ENCODE results near the gene REPS2.
A peak's percentile ranks its signal among the peaks of the same experiment; 100 is the strongest.

The REPS2 gene

DNA sequence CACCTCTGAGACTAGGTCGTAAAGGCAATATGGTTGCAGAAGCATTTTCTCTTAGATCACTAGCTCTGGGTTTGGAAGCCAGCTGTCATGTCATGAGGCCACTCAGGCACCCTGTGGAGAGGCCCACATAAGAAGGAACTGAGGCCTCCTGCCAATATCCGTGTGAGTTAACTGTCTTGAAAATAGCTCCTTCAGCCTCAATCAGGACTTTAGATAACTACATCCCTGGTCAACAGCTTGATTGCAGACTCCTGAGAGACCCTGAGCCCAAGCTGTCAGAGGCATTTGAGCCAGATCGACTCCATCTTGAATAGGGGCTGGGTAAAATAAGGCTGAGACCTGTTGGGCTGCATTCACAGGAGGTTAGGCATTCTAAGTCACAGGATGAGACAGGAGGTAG lies 15.1 kb upstream of the REPS2 start:
- no peak for DNase-seq (ENCODE audit: extremely low spot score)
- no peak for TF ChIP-seq ARNT (IDR thresholded peaks at IDR 0.05)
- TF ChIP-seq L3MBTL2 (conservative IDR thresholded peaks at IDR 0.05) = no peak
- TF ChIP-seq HDGF (IDR thresholded peaks at IDR 0.05; ENCODE audit: borderline replicate concordance) = no peak
- no peak for TF ChIP-seq SP1 (IDR thresholded peaks at IDR 0.05)
- TF ChIP-seq TARDBP (IDR thresholded peaks at IDR 0.05) = no peak
- TF ChIP-seq NFRKB (IDR thresholded peaks at IDR 0.05) = no peak
- TF ChIP-seq, protein P1, sequence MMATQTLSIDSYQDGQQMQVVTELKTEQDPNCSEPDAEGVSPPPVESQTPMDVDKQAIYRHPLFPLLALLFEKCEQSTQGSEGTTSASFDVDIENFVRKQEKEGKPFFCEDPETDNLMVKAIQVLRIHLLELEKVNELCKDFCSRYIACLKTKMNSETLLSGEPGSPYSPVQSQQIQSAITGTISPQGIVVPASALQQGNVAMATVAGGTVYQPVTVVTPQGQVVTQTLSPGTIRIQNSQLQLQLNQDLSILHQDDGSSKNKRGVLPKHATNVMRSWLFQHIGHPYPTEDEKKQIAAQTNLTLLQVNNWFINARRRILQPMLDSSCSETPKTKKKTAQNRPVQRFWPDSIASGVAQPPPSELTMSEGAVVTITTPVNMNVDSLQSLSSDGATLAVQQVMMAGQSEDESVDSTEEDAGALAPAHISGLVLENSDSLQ (IDR thresholded peaks at IDR 0.05) = peak; percentile 35
- no peak for TF ChIP-seq SUZ12 (IDR thresholded peaks at IDR 0.05)
- POLR2A ChIA-PET = interaction anchor here (1.6 kb wide), 1 partner anchor 49 kb away, joined by 5 read pairs; no protein-coding TSS in a partner anchor
- CTCF ChIA-PET = interaction anchor here (1.0 kb wide), 1 partner anchor 10 kb away, joined by 3 read pairs; no protein-coding TSS in a partner anchor

DNA sequence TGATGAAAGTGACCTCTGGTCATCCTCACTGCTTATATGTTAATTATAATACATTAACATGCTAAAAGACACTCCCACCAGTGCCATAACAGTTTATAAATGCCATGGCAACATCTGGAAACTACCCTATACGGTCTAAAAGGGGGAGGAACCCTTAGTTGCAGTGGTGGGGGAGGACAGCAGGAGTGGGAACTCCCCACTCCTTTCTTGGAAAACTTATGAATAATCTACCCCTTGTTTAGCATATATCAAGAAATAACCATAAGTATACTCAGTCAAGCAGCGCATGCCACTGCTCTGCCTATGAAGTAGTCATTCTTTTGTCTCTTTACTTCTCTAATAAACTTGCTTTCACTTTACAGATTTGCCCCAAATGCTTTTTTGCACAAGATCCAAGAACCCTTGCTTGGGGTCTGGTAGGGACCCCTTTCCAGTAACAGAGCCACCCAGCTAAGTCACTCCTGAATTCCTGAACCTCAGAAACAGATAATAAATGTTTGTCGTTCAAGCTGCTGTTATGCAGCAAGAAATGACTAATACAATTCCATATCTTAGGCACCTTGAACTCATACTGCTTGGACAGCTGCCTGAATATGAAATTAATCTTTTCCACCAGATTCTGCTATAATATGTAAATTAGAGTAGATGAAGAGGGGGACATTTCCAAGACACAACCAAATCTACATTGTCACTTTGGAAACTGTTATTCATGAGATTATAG lies 14.4 kb upstream of the REPS2 start:
- POLR2A ChIA-PET = interaction anchor here (1.6 kb wide), 1 partner anchor 49 kb away, joined by 5 read pairs; no protein-coding TSS in a partner anchor
- CTCF ChIA-PET = interaction anchor here (0.6 kb wide), 1 partner anchor 194 kb away, joined by 3 read pairs; no protein-coding TSS in a partner anchor
- DNase-seq (ENCODE audit: extremely low spot score) = no peak
- TF ChIP-seq FOXK2 (IDR thresholded peaks at IDR 0.05) = no peak
- no peak for TF ChIP-seq SUZ12 (IDR thresholded peaks at IDR 0.05)
- no peak for TF ChIP-seq ZNF384 (IDR thresholded peaks at IDR 0.05)
- no peak for TF ChIP-seq HDGF (IDR thresholded peaks at IDR 0.05; ENCODE audit: borderline replicate concordance)
- no peak for TF ChIP-seq CTBP1 (IDR thresholded peaks at IDR 0.05; ENCODE audit: borderline replicate concordance)
- TF ChIP-seq ARNT (IDR thresholded peaks at IDR 0.05) = no peak
- TF ChIP-seq TARDBP (IDR thresholded peaks at IDR 0.05) = no peak
- no peak for TF ChIP-seq FOXA1 (IDR thresholded peaks at IDR 0.05)

DNA sequence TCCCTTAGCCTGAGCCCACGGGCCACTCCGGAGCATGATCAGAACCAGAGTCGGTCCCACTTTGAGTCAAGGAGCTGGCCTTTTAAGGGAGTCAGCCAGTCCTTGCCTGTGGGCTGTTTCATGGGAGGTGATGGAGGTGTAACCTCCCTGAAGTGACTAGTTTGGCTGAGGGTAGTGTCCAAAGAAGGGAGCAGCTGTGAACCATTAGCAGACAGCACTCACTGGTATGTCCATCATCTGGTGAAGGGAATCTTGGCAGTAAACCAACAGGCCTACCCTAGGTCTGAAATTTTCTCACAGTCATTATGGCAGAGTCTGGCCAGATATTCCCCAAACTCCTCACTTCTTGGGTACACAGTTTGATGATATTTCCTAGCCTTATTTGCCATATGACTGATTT lies 12.3 kb upstream of the REPS2 start:
- CTCF ChIA-PET = interaction anchor here (0.5 to 1.3 kb wide), 3 partner anchors 39 to 70 kb away, joined by 3 to 4 read pairs (median 3); no protein-coding TSS in a partner anchor

DNA sequence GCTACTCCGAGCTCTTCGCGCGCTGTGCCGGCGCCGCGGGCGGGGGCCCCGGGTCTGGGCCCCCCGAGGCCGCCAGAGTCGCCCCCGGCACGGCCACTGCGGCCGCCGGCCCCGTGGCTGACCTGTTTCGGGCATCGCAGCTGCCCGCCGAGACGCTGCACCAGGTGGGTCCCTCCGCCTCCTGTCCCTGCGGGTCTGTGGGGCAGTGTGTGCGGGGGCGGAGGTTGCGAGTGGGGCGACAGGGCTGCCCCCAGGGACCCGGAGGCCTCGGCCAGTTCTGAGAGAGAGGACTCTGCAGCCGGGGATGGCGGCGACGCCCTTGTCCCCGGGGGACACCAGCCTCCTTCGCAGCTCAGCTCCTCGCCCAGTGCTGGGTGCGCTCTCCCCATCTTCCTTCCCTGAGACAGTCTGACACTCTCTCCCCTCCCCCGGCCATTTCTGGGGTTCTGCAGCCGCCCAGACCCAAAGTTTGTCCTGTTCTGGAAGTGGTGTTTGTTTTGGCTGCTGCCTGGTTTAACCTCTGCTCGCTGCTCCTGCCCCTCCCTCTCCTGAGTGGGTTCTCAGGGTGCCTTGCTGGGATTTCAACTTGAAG lies 609 bp downstream of the REPS2 start:
- peak; percentile 28 for DNase-seq (ENCODE audit: extremely low spot score)
- CTCF ChIA-PET = interaction anchor here (1.2 to 2.0 kb wide), 2 partner anchors 64 to 99 kb away, joined by 3 to 8 read pairs; no protein-coding TSS in a partner anchor

More for the DNA sequence above, 12.3 kb upstream of the REPS2 start:
- DNase-seq (ENCODE audit: extremely low spot score) = no peak
- TF ChIP-seq ZNF384 (IDR thresholded peaks at IDR 0.05) (no peak), BHLHE40 (IDR thresholded peaks at IDR 0.05; ENCODE audit: borderline replicate concordance) (no peak), NFRKB (IDR thresholded peaks at IDR 0.05) (no peak), FOXK2 (IDR thresholded peaks at IDR 0.05) (no peak), ELF4 (IDR thresholded peaks at IDR 0.05) (no peak), FOXA1 (IDR thresholded peaks at IDR 0.05) (no peak), LEF1 (IDR thresholded peaks at IDR 0.05; ENCODE audit: borderline replicate concordance) (no peak), CTBP1 (IDR thresholded peaks at IDR 0.05; ENCODE audit: borderline replicate concordance) (no peak), SUZ12 (IDR thresholded peaks at IDR 0.05) (no peak)
- TF ChIP-seq, protein P1 (IDR thresholded peaks at IDR 0.05) = no peak
- POLR2A ChIA-PET = no interaction called here

DNA sequence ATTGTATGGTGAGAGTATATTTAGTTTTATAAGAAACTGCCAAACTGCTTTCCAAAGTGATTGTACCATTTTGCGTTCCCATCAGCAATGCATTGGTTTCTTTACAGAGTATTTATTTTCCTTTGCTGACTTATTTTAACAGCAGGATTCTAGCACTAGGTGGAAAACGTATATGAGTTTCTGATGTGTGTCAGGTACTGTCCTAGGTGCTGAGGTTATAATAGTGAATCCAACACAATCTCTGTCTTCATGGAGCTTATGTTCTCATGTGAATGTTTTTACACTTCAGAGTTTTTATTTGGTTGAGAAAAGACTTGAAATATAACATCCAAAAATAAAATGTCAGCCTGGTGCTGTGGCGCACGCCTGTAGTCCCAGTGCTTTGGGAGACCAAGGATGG lies 4.0 kb downstream of the REPS2 start:
- POLR2A ChIA-PET = no interaction called here
- CTCF ChIA-PET = no interaction called here
- no peak for TF ChIP-seq CTBP1 (IDR thresholded peaks at IDR 0.05; ENCODE audit: borderline replicate concordance)
- TF ChIP-seq, protein P1 (IDR thresholded peaks at IDR 0.05) = no peak
- no peak for TF ChIP-seq SUZ12 (IDR thresholded peaks at IDR 0.05)
- TF ChIP-seq FOXA1 (IDR thresholded peaks at IDR 0.05) = no peak
- no peak for TF ChIP-seq ELF4 (IDR thresholded peaks at IDR 0.05)
- no peak for TF ChIP-seq ARNT (IDR thresholded peaks at IDR 0.05)
- no peak for TF ChIP-seq L3MBTL2 (conservative IDR thresholded peaks at IDR 0.05)
- no peak for TF ChIP-seq TARDBP (IDR thresholded peaks at IDR 0.05)
- TF ChIP-seq HDGF (IDR thresholded peaks at IDR 0.05; ENCODE audit: borderline replicate concordance) = no peak
- TF ChIP-seq FOXM1 (IDR thresholded peaks at IDR 0.05; ENCODE audit: borderline replicate concordance) = no peak
- TF ChIP-seq FOXK2 (IDR thresholded peaks at IDR 0.05) = no peak
- no peak for TF ChIP-seq ZNF384 (IDR thresholded peaks at IDR 0.05)
- TF ChIP-seq NFRKB (IDR thresholded peaks at IDR 0.05) = no peak
- no peak for DNase-seq (ENCODE audit: extremely low spot score)

More for the DNA sequence above, 609 bp downstream of the REPS2 start:
- TF ChIP-seq LEF1 (IDR thresholded peaks at IDR 0.05; ENCODE audit: borderline replicate concordance) = no peak
- TF ChIP-seq FOXM1 (IDR thresholded peaks at IDR 0.05; ENCODE audit: borderline replicate concordance) = no peak
- no peak for TF ChIP-seq FOXA1 (IDR thresholded peaks at IDR 0.05)
- TF ChIP-seq HDGF (IDR thresholded peaks at IDR 0.05; ENCODE audit: borderline replicate concordance) = no peak
- POLR2A ChIA-PET = interaction anchor here (1.3 kb wide), 1 partner anchor 175 kb away, joined by 3 read pairs; no protein-coding TSS in a partner anchor

DNA sequence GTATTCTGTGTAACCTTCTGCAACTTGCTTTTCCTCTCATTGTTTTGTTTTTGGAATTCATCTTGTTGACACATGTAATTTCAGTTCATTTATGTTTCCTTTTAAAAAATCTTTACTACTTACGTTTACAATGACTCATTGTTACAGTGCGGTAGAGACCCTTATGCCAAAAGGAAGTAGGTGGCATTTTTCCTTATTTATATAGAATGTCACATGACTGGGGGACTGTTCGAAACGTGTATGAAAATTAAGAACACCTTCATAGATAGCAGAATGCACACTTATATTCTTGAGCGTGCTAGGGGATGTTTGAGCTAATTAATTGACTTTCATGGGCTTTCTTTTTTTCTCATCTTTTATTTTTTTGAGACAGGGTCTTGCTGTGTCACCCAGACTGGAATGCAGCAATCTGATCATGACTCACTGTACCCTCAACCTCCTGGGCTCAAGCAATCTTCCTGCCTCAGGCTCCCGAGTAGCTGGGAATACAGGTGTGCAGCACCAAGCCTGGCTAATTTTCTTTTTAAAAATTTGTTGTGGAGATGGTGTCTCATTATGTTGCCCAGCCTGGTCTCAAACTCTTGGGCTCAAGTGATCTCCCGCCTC lies 7.3 kb downstream of the REPS2 start:
- POLR2A ChIA-PET = no interaction called here
- no peak for DNase-seq (ENCODE audit: extremely low spot score)
- CTCF ChIA-PET = interaction anchor here (1.0 kb wide), 1 partner anchor 93 kb away, joined by 3 read pairs; no protein-coding TSS in a partner anchor
- TF ChIP-seq NFRKB (IDR thresholded peaks at IDR 0.05) (no peak), FOXM1 (IDR thresholded peaks at IDR 0.05; ENCODE audit: borderline replicate concordance) (no peak), SUZ12 (IDR thresholded peaks at IDR 0.05) (no peak), HDGF (IDR thresholded peaks at IDR 0.05; ENCODE audit: borderline replicate concordance) (no peak), BHLHE40 (IDR thresholded peaks at IDR 0.05; ENCODE audit: borderline replicate concordance) (no peak), SP1 (IDR thresholded peaks at IDR 0.05) (no peak), L3MBTL2 (conservative IDR thresholded peaks at IDR 0.05) (no peak), TARDBP (IDR thresholded peaks at IDR 0.05) (no peak)
